ENCODE results near the gene DAZAP1.
A peak's percentile ranks its signal among the peaks of the same experiment; 100 is the strongest.

GRCh38 chr19:1438035-1438932, 30.9 kb downstream of the DAZAP1 start, which contains the start of gene RPS15:
- peak in 2 of 4 donors; percentile 58 to 82 for TF ChIP-seq POLR2A (IDR thresholded peaks at IDR 0.05)
- TF ChIP-seq, protein P1, sequence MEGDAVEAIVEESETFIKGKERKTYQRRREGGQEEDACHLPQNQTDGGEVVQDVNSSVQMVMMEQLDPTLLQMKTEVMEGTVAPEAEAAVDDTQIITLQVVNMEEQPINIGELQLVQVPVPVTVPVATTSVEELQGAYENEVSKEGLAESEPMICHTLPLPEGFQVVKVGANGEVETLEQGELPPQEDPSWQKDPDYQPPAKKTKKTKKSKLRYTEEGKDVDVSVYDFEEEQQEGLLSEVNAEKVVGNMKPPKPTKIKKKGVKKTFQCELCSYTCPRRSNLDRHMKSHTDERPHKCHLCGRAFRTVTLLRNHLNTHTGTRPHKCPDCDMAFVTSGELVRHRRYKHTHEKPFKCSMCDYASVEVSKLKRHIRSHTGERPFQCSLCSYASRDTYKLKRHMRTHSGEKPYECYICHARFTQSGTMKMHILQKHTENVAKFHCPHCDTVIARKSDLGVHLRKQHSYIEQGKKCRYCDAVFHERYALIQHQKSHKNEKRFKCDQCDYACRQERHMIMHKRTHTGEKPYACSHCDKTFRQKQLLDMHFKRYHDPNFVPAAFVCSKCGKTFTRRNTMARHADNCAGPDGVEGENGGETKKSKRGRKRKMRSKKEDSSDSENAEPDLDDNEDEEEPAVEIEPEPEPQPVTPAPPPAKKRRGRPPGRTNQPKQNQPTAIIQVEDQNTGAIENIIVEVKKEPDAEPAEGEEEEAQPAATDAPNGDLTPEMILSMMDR (IDR thresholded peaks at IDR 0.05): peak in 5 of 7 experiments; percentile 82 to 96 (median 93)
